ENCODE measurements around the gene EML4. TPM values are rescaled to one million over a fixed set of nuclear protein-coding genes. Genes with fewer than 3 reads are reported as not detected.

Gene EML4
- total RNA-seq, 1 donor from 2014 or later: 167 TPM

GRCh38 chr2:42340938-42341636 lies 171.9 kb downstream of the EML4 start:
- H3K27ac ChIP-seq: no peak overlapping the region
- Mint-ChIP-seq H3K9me3 (peaks cover 2% of the 10 kb centered on the region), H3K27me3 (ENCODE audit: insufficient read depth, low read depth) (peaks cover 10% of the 10 kb centered on the region), H3K4me3 (no peak overlapping the region), H3K4me1 (peaks cover 28% of the 10 kb centered on the region), H3K36me3 (peaks cover 43% of the 10 kb centered on the region), H3K27ac (no peak overlapping the region)
- H3K4me3 ChIP-seq: no peak overlapping the region
- DNase-seq (ENCODE audit: low spot score): no peak
- H3K27me3 ChIP-seq: no peaks in the 10 kb centered on the region
- H4K20me1 ChIP-seq (ENCODE audit: low read depth): peaks cover 9% of the 10 kb centered on the region
- TF ChIP-seq CTCF (IDR thresholded peaks at IDR 0.05) (no peak), EZH2 (IDR thresholded peaks at IDR 0.05) (no peak), EZH2phosphoT487 (IDR thresholded peaks at IDR 0.05) (no peak)
- peaks cover 5% of the 10 kb centered on the region for H3K4me1 ChIP-seq
- H3K79me2 ChIP-seq (ENCODE audit: low read depth): peaks cover 10% of the 10 kb centered on the region
- no peak overlapping the region for H2AFZ ChIP-seq (replicated peaks)
- no peak overlapping the region for H3K9ac ChIP-seq
- no peaks in the 10 kb centered on the region for H3K36me3 ChIP-seq
- H3K4me2 ChIP-seq: no peak overlapping the region
- H3F3A ChIP-seq (ENCODE audit: low read depth): peaks cover 4% of the 10 kb centered on the region
- H3K9me3 ChIP-seq (ENCODE audit: low read depth): no peaks in the 10 kb centered on the region

DNA sequence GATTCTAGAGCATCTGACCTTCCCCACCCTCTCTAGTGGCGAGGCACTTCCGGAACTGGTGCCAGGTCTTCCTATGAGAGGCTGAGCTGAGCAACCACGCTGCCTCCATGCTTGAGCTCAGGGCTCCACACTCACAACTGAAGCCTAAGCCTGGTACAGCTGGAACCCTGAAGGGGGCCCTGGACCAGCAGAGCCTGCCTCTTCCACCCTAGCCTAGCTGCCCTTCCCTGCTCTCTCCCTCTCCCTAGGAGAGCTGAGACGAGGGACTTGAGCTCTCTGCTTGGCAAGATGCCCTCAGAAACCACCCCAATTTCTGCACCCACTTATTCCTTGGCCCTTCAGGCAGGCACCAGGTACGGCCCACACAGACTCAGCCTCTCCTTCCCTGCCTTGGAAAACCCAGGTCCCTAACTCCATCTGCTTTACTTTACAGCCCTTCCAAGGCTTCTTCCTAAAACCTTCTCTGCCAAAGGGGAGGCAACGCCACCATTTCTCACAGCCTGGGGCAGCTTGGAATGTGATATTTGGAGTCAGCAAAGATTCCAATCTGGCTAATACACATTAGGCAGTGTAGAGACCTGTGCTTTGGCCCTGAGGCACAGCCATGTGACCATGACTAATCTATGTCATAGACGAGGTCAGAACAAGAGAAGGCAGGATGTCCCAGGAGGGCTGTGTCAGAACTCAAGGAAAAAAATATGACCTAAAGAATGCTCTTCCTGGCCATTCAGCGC lies 173.1 kb downstream of the EML4 start:
- H3K4me1 Mint-ChIP-seq: peaks cover 22% of the 10 kb centered on the region
- Histone ChIP-seq H4K20me1 (ENCODE audit: low read depth) (peaks cover 3% of the 10 kb centered on the region), H3K4me3 (no peak overlapping the region), H3K27me3 (no peaks in the 10 kb centered on the region), H3K27ac (no peak overlapping the region), H3K9me3 (ENCODE audit: low read depth) (no peaks in the 10 kb centered on the region), H3F3A (ENCODE audit: low read depth) (no peaks in the 10 kb centered on the region), H2AFZ (replicated peaks) (no peak overlapping the region), H3K36me3 (no peaks in the 10 kb centered on the region), H3K4me1 (no peaks in the 10 kb centered on the region), H3K9ac (no peak overlapping the region), H3K4me2 (no peak overlapping the region), H3K79me2 (ENCODE audit: low read depth) (peaks cover 19% of the 10 kb centered on the region)
- no peak for DNase-seq (ENCODE audit: low spot score)
- peaks cover 10% of the 10 kb centered on the region for H3K27me3 Mint-ChIP-seq (ENCODE audit: insufficient read depth, low read depth)
- TF ChIP-seq EZH2phosphoT487 (IDR thresholded peaks at IDR 0.05): no peak
- no peak for TF ChIP-seq EZH2 (IDR thresholded peaks at IDR 0.05)
- no peak for TF ChIP-seq CTCF (IDR thresholded peaks at IDR 0.05)
- H3K9me3 Mint-ChIP-seq: peaks cover 2% of the 10 kb centered on the region
- H3K36me3 Mint-ChIP-seq: peaks cover 39% of the 10 kb centered on the region
- no peak overlapping the region for H3K4me3 Mint-ChIP-seq
- peak overlapping the region; percentile 96 for H3K27ac Mint-ChIP-seq

DNA sequence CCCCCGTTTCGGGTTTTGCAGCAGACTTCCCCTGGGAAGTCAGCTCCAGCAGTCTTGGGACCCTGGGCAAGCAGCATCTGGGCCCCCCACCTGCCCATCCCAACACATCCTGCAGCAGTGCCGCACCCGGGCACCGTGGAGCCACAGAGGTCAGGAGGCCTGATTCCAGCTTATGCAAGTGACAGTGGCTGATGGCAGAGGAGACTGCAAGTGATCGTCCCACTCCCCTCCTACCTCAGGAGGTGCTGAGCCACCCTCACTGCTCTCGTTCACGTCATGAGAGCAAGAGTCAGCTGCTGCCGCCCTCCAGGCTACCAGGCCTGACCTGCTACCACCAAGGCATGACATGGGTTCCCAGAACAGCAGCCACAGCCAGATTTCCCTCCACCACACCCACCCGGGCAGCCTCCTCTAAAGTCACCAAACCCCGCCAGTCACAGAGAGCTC lies 173.7 kb downstream of the EML4 start:
- DNase-seq (ENCODE audit: low spot score): no peak
- Mint-ChIP-seq H3K4me1 (peaks cover 22% of the 10 kb centered on the region), H3K36me3 (peaks cover 36% of the 10 kb centered on the region), H3K9me3 (no peaks in the 10 kb centered on the region), H3K4me3 (no peak overlapping the region), H3K27ac (peak overlapping the region; percentile 61), H3K27me3 (ENCODE audit: insufficient read depth, low read depth) (peaks cover 8% of the 10 kb centered on the region)
- Histone ChIP-seq H3K27ac (no peak overlapping the region), H2AFZ (replicated peaks) (no peak overlapping the region), H3K9ac (no peak overlapping the region), H4K20me1 (ENCODE audit: low read depth) (peaks cover 3% of the 10 kb centered on the region), H3K9me3 (ENCODE audit: low read depth) (no peaks in the 10 kb centered on the region), H3K27me3 (no peaks in the 10 kb centered on the region), H3K79me2 (ENCODE audit: low read depth) (peaks cover 25% of the 10 kb centered on the region), H3F3A (ENCODE audit: low read depth) (no peaks in the 10 kb centered on the region), H3K4me3 (no peak overlapping the region), H3K36me3 (no peaks in the 10 kb centered on the region), H3K4me2 (no peak overlapping the region), H3K4me1 (no peaks in the 10 kb centered on the region)
- no peak for TF ChIP-seq EZH2phosphoT487 (IDR thresholded peaks at IDR 0.05)
- TF ChIP-seq EZH2 (IDR thresholded peaks at IDR 0.05): no peak
- TF ChIP-seq CTCF (IDR thresholded peaks at IDR 0.05): no peak

Data from neural progenitor cell (in vitro differentiated cells).